ENCODE measurements around the gene CDH4. TPM values are rescaled to one million over a fixed set of nuclear protein-coding genes. Genes with fewer than 3 reads are reported as not detected.

CDH4 gene
- total RNA-seq, 4 donors from 2014 or later = 0.71 to 4.2 (median 2.9) TPM

DNA sequence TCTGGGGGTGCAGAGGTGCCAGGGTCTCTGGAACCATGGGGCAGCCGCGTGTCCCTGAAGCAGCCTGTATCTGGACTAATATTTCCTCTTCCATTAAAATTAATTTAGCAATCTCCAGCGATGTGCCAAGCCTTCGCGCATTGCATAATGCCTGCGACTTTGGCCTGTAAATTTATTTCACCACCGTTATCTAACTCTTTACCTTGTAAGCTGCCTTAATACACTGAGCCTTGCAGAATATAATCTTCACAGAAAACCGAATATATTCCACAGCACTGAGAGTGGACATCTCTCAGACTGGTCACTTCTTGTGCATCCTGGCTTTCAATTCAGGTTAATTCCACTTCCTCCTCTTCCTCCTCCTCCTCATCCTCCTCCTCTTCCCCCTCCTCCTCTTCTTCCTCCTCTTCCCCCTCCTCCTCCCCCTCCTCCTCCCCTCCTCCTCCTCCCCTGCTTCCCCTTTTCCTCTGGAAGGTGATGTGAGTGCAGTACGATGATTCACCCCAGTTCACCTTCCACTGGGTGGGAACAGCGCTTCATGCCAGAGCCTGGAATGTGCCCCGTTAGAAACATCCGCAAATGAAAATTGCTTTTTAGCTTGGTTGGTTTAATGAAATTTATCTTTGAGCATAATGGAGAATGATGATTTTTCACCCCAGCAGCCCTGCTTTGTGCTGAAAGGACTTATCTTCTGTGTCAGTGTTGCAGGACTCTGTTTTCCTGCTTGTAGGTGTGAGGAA is 101.4 kb downstream of the CDH4 start:
- no peak overlapping the region for H3K4me3 ChIP-seq (ENCODE audit: low read depth, poor library complexity, severe bottlenecking)
- no peak for DNase-seq (ENCODE audit: low spot score in 2 of 2)
- TF ChIP-seq, protein P1, sequence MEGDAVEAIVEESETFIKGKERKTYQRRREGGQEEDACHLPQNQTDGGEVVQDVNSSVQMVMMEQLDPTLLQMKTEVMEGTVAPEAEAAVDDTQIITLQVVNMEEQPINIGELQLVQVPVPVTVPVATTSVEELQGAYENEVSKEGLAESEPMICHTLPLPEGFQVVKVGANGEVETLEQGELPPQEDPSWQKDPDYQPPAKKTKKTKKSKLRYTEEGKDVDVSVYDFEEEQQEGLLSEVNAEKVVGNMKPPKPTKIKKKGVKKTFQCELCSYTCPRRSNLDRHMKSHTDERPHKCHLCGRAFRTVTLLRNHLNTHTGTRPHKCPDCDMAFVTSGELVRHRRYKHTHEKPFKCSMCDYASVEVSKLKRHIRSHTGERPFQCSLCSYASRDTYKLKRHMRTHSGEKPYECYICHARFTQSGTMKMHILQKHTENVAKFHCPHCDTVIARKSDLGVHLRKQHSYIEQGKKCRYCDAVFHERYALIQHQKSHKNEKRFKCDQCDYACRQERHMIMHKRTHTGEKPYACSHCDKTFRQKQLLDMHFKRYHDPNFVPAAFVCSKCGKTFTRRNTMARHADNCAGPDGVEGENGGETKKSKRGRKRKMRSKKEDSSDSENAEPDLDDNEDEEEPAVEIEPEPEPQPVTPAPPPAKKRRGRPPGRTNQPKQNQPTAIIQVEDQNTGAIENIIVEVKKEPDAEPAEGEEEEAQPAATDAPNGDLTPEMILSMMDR (IDR thresholded peaks at IDR 0.05) = no peak
- TF ChIP-seq POLR2A (IDR thresholded peaks at IDR 0.05) = no peak
- intact Hi-C loops (cut with DNase I; ENCODE audit: low total_unique reads) = no loop called here
- 42 to 44% methylated on average over 12 of the region's 12 CpGs for WGBS, 2 donors

GRCh38 chr20:61354001-61354390 is 101.9 kb downstream of the CDH4 start:
- TF ChIP-seq, protein P1 (IDR thresholded peaks at IDR 0.05) = no peak
- no peak for DNase-seq (ENCODE audit: low spot score in 2 of 2)
- intact Hi-C loops (cut with DNase I; ENCODE audit: low total_unique reads) = no loop called here
- WGBS, 2 donors = 65 to 69% methylated on average over 17 to 18 of the region's 18 CpGs
- H3K4me3 ChIP-seq (ENCODE audit: low read depth, poor library complexity, severe bottlenecking) = no peak overlapping the region

GRCh38 chr20:61354501-61354900 is 102.4 kb downstream of the CDH4 start:
- no peak for TF ChIP-seq POLR2A (IDR thresholded peaks at IDR 0.05)
- TF ChIP-seq, protein P1 (IDR thresholded peaks at IDR 0.05) = no peak
- no peak for DNase-seq (ENCODE audit: low spot score in 2 of 2)
- intact Hi-C loops (cut with DNase I; ENCODE audit: low total_unique reads) = no loop called here
- 82 to 85% methylated on average over 9 to 10 of the region's 10 CpGs for WGBS, 2 donors
- H3K4me3 ChIP-seq (ENCODE audit: low read depth, poor library complexity, severe bottlenecking) = no peak overlapping the region

DNA sequence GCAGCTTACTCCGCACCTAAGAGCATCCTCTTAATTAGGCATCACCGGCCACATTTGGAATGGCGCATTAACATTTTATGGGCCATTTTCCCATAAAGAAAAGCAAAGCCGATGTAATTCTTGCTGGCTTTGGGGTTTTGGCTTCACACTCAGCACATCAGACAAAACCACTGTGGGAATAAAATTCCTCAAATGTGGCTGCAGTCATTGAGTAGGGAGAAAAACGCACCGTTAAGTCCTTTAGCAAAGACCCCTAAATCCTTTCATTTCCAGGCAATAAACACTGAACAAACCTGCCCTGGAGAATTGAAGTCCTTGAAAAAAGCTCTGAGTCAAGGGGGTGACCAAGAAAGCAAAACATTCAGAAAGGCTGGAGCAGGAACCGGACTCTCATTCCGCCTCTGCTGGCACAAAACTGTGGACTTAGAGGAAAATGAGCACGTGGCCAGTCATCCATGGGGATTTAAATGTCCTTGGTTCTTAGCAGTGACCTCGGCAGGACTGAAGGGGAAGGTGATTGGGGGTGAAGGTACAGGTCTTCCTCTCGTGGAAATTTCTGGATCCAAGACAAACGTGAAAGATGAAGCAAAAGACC is 102.9 kb downstream of the CDH4 start:
- TF ChIP-seq POLR2A (IDR thresholded peaks at IDR 0.05) = no peak
- TF ChIP-seq, protein P1 (IDR thresholded peaks at IDR 0.05) = no peak
- 66 to 75% methylated on average over 12 of the region's 12 CpGs for WGBS, 2 donors
- H3K4me3 ChIP-seq (ENCODE audit: low read depth, poor library complexity, severe bottlenecking) = no peak overlapping the region
- DNase-seq (ENCODE audit: low spot score in 2 of 2) = no peak
- intact Hi-C loops (cut with DNase I; ENCODE audit: low total_unique reads) = no loop called here

DNA sequence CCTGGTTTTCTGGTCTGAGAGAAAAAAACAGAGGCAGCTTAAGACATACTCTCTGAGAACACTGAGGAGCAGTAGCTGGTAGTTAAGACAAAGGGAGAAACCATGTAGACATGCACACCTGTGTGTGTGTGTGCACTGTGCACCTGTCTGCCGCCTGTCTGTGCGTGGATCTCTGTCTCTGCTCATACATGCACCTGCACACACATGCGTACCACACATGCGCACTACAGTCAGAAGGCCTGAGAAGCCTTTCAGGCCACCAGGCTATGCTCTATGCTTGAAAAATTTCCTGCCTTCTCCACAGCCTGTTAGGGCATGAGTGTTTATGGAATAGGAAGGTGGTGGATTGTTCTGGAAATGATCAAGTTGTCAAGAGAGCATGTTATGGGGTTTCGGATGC is 103.5 kb downstream of the CDH4 start:
- 74 to 80% methylated on average over 5 of the region's 5 CpGs for WGBS, 2 donors
- DNase-seq (ENCODE audit: low spot score in 2 of 2) = no peak
- intact Hi-C loops (cut with DNase I; ENCODE audit: low total_unique reads) = no loop called here
- no peak overlapping the region for H3K4me3 ChIP-seq (ENCODE audit: low read depth, poor library complexity, severe bottlenecking)
- TF ChIP-seq, protein P1 (IDR thresholded peaks at IDR 0.05) = no peak
- TF ChIP-seq POLR2A (IDR thresholded peaks at IDR 0.05) = no peak
